Measurements from ENCODE around the gene CANX. TPM values are rescaled to one million over a fixed set of nuclear protein-coding genes. Genes with fewer than 3 reads are reported as not detected.
A peak's percentile ranks its signal among the peaks of the same experiment; 100 is the strongest.

The CANX gene
- total RNA-seq, 1 experiment from 2014 or later: 538 TPM

- peaks cover 14 to 38% (median 35%) of the 10 kb centered on the region in 3 experiments for H3K36me3 Mint-ChIP-seq (ENCODE audit: insufficient read depth in 1 of 3, low read depth in 3 of 3)
- no CpG with 5 or more reads among the region's 10 CpGs for WGBS (ENCODE audit: extremely low coverage, insufficient read length, low lambda C conversion rate)
- Histone ChIP-seq H3K56ac (ENCODE audit: insufficient read length, low read depth, low read length) (no peak overlapping the region), H3K9ac (ENCODE audit: extremely low read depth, insufficient read length, low read length) (no peak overlapping the region), H3K4ac (ENCODE audit: low read depth, low read length) (no peak overlapping the region), H3K14ac (ENCODE audit: insufficient read depth, low read length) (no peak overlapping the region), H2AFZ (ENCODE audit: low read length) (no peak overlapping the region), H3T11ph (ENCODE audit: low read length) (no peak overlapping the region), H2BK20ac (ENCODE audit: low read depth, low read length, poor library complexity, severe bottlenecking) (no peak overlapping the region), H2BK12ac (ENCODE audit: insufficient read length, low read depth, low read length) (no peak overlapping the region), H4K20me1 (ENCODE audit: control insufficient read depth, insufficient read depth, insufficient read length) (no peaks in the 10 kb centered on the region), H3K18ac (ENCODE audit: insufficient read length, low read depth, low read length) (no peak overlapping the region), H4K91ac (ENCODE audit: insufficient read length, low read depth, low read length) (no peak overlapping the region), H3K27me3 (ENCODE audit: insufficient read depth, low read length) (no peaks in the 10 kb centered on the region), H3K23ac (ENCODE audit: insufficient read length, low read depth, low read length) (no peak overlapping the region), H3K9me3 (ENCODE audit: control insufficient read depth, low read depth, low read length) (no peaks in the 10 kb centered on the region), H4K5ac (ENCODE audit: insufficient read length, low read depth, low read length) (no peak overlapping the region), H2BK120ac (ENCODE audit: low read depth, low read length, poor library complexity, severe bottlenecking) (no peak overlapping the region), H3K27ac (ENCODE audit: insufficient read length, low read depth, low read length) (no peak overlapping the region), H3K4me2 (ENCODE audit: insufficient read depth, insufficient read length, low read length) (no peak overlapping the region), H3K79me1 (ENCODE audit: insufficient read depth, low read depth, low read length, poor library complexity, severe bottlenecking) (peaks cover 11% of the 10 kb centered on the region), H3K23me2 (ENCODE audit: insufficient read length, low read depth, low read length, poor library complexity, severe bottlenecking) (no peaks in the 10 kb centered on the region), H2BK5ac (ENCODE audit: insufficient read length, low read length) (no peak overlapping the region), H4K8ac (replicated peaks; ENCODE audit: insufficient read length, low read depth, low read length) (no peak overlapping the region), H2BK15ac (ENCODE audit: low read depth, low read length) (no peak overlapping the region), H3K4me1 (ENCODE audit: insufficient read depth, low read length) (no peaks in the 10 kb centered on the region), H3K79me2 (ENCODE audit: insufficient read depth, low read length) (peaks cover 9% of the 10 kb centered on the region; the same call in 1 of the 2 replicates), H2AK5ac (ENCODE audit: insufficient read length, low read length) (no peak overlapping the region)
- no peaks in the 10 kb centered on the region for H3K9me3 Mint-ChIP-seq
- no peak overlapping the region; a peak in 1 of 5 replicates for H3K4me3 Mint-ChIP-seq
- peak; percentile 70 for DNase-seq
- peak; percentile 90 for TF ChIP-seq CTCF (conservative IDR thresholded peaks at IDR 0.05)
- H3K27ac Mint-ChIP-seq: peak overlapping the region; percentile 19 to 87 (median 53); a peak in 5 of 7 replicates
- H3K27me3 Mint-ChIP-seq (ENCODE audit: low read depth): no peaks in the 10 kb centered on the region; the same call in 1 of the 2 replicates
- peaks cover 38 to 49% of the 10 kb centered on the region in 2 experiments for H3K4me1 Mint-ChIP-seq
Observed at GRCh38 chr5:179763215-179763945, 64.6 kb downstream of the CANX start.
